GM20000 (cell line): ENCODE measurements around the gene EPC1.

Source experiments
- DNase-seq: peaks from one replicate; pipeline ENCODE4 v3.0.0; 2012; ENCODE audit warnings: low spot score
- TF ChIP-seq, protein P1 (sequence below): IDR thresholded peaks from 2 replicates; pipeline ENCODE4 v1.5.1; 2012; ENCODE audit warnings: mild to moderate bottlenecking, control low read depth; ENCODE audit errors: extremely low read depth, missing control alignments

The EPC1 gene

GRCh38 chr10:32299354-32299980 is 47.5 kb downstream of the EPC1 start:
- no peak for DNase-seq
- TF ChIP-seq, protein P1, sequence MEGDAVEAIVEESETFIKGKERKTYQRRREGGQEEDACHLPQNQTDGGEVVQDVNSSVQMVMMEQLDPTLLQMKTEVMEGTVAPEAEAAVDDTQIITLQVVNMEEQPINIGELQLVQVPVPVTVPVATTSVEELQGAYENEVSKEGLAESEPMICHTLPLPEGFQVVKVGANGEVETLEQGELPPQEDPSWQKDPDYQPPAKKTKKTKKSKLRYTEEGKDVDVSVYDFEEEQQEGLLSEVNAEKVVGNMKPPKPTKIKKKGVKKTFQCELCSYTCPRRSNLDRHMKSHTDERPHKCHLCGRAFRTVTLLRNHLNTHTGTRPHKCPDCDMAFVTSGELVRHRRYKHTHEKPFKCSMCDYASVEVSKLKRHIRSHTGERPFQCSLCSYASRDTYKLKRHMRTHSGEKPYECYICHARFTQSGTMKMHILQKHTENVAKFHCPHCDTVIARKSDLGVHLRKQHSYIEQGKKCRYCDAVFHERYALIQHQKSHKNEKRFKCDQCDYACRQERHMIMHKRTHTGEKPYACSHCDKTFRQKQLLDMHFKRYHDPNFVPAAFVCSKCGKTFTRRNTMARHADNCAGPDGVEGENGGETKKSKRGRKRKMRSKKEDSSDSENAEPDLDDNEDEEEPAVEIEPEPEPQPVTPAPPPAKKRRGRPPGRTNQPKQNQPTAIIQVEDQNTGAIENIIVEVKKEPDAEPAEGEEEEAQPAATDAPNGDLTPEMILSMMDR, result no peak

DNA sequence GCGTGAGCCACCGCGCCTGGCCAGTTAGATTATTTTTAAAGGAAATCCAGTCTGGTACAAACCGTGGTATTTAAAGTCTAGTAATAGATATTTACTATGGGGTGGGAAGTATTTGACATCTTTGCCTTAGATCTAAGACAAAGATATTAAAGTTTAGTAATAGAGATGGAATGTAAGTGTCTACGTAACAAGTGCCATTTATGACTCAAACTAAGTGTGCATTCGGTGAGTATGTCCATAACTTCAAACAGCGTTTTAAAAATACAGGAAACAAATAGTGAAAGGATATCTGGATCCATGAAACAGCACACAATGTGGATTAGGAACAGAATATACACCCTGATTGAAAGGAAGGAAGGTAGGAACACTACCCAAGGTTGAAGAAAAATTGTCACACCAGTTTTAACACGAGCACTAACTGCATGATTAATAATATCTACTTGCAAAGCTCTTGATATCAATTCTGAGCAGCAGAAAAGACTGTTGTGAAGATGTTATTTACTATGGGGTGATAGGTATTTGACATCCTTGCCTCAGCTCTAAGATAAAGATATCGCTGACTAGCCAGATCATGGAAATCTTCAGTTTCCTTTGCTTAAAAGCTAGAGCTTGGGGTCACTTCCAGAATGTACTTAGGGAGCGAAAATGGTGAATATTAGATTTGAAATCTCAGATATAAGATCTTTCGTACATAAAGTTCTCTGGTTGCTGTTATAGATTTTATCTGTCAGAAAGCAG is 48.7 kb downstream of the EPC1 start:
- no peak for DNase-seq
- TF ChIP-seq, protein P1, result no peak

GRCh38 chr10:32295027-32295426 is 51.9 kb downstream of the EPC1 start:
- DNase-seq, result no peak
- TF ChIP-seq, protein P1, result no peak

- DNase-seq, result no peak
- TF ChIP-seq, protein P1, result no peak
Measured at GRCh38 chr10:32293581-32293980, 53.4 kb downstream of the EPC1 start.

DNA sequence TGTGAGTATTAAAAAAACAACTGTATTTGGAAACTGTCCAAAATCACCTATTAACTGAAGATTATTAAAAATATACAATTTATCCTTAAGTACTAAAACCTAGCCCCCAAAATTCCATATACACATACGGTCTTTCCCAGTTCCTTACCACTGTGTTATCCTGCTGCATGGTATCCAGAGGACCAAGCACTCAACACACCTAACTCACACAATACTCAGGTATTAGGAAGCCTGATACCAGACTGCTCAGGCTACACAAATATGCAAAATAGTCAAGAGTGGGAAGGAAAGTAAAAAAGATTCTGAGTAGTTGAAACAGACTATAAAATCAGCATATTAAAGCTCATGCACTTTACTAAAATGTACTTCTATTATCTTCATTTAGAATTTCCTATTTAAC is 67.2 kb downstream of the EPC1 start:
- TF ChIP-seq, protein P1, result no peak
- DNase-seq, result no peak

- TF ChIP-seq, protein P1, result no peak
- DNase-seq, result no peak
Measured at GRCh38 chr10:32273336-32273735, 73.6 kb downstream of the EPC1 start.

- TF ChIP-seq, protein P1, result no peak
- DNase-seq, result no peak
Measured at GRCh38 chr10:32271617-32272016, 75.3 kb downstream of the EPC1 start.
